Lower lobe of right lung (tissue), 2 donors: Measurements from ENCODE around the gene ILF2. TPM values are rescaled to one million over a fixed set of nuclear protein-coding genes. Genes with fewer than 3 reads are reported as not detected.
A peak's percentile ranks its signal among the peaks of the same experiment; 100 is the strongest.

Experiments used
- ATAC-seq, 2 donors: fragments of 200-7000 bp; cut with Tn5 transposase; one replicate each; pipeline ENCODE4 v1.9.1; 2020 to 2022; ENCODE audit warnings: mild to moderate bottlenecking in 2 of 2, moderate library complexity in 2 of 2
- DNase-seq: peaks from one replicate; pipeline ENCODE4 v3.0.0-alpha.2; 2020
- H3K27ac ChIP-seq: fragments of 200-600 bp; one replicate; pipeline ENCODE4 v1.8.0; 2022
- H3K27me3 ChIP-seq: fragments of 200-600 bp; one replicate; pipeline ENCODE4 v1.8.0; 2022; ENCODE audit warnings: low read depth
- H3K36me3 ChIP-seq: fragments of 200-600 bp; one replicate; pipeline ENCODE4 v1.8.0; 2022; ENCODE audit warnings: mild to moderate bottlenecking
- H3K4me1 ChIP-seq: fragments of 200-600 bp; one replicate; pipeline ENCODE4 v1.8.0; 2022
- H3K4me3 ChIP-seq: fragments of 200-600 bp; one replicate; pipeline ENCODE4 v1.8.0; 2022; ENCODE audit warnings: mild to moderate bottlenecking
- H3K9me3 ChIP-seq: fragments of 200-600 bp; one replicate; pipeline ENCODE4 v1.8.0; 2022
- intact Hi-C: fragments of 100-400 bp; cut with DNase I; formaldehyde crosslinking; loops from one replicate; pipeline ENCODE4 v1.11.0; 2022
- total RNA-seq: library from RNA; stranded (reverse); fragmentation: NEBNext Ultra II Directional; extraction: Animal tissue kit (Norgen Biotek cat#: 25700); gene quantifications from one replicate; pipeline ENCODE4 v1.2.1, GENCODE V29; 2021
- TF ChIP-seq, protein P1 (sequence below): fragments of 200-600 bp; IDR thresholded peaks from one replicate; pipeline ENCODE4 v1.8.0; 2022; ENCODE audit warnings: antibody characterized with exemption, mild to moderate bottlenecking
- donor health status: DM: no; HTN: yes; CAD: no; lungs with severe emphysema.

Gene ILF2
- total RNA-seq, 1 donor from 2014 or later: 83.2 TPM

DNA sequence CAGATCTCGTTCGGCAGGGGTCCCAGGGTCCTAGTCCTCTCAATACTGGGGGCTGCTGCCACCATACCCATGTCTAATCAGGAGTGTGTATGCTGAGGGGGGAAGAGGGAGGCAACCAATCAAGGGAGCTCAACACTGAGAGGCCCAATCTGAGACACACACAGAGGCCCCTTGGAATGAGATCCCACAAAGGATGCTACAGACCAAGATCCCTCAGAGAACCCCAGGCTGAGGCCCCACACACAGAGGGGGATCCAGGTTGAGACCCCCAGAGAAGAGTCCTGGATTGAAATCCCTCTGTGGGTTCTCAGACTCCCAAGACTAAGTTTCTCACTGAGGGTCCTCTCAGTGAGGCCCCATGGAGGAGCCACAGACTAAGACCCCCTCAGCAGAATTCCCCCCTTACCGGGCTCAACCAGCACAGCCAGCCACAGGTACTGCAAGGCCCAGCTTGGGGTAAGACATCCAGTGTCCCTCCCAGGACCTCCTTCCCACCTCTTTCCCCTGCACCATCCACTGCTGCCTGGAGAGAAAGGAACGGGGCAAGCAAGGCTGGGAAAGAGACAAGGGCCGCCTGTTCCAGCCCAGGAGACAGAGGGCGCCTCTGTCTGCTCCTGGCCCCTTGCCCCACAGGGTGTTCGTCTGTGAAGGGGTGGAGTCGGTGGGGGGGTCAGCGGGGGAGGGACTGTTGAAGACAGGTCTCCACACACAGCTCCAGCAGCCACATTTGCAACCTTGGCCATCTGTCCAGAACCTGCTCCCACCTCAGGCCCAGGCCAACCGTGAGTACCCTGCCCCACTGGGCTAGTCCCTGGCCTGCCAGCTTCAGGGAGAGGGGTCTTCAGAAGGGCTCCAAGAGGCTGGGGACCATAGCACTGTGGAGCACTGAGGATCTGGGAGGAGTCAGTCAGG lies 42.8 kb downstream of the ILF2 start, which contains the start of gene S100A1:
Gene S100A1, plus strand, starts transcription at position 720 of the 912 bp plus-strand sequence. CDS start 2,088 bp downstream, outside the sequence.
- TF ChIP-seq, protein P1, sequence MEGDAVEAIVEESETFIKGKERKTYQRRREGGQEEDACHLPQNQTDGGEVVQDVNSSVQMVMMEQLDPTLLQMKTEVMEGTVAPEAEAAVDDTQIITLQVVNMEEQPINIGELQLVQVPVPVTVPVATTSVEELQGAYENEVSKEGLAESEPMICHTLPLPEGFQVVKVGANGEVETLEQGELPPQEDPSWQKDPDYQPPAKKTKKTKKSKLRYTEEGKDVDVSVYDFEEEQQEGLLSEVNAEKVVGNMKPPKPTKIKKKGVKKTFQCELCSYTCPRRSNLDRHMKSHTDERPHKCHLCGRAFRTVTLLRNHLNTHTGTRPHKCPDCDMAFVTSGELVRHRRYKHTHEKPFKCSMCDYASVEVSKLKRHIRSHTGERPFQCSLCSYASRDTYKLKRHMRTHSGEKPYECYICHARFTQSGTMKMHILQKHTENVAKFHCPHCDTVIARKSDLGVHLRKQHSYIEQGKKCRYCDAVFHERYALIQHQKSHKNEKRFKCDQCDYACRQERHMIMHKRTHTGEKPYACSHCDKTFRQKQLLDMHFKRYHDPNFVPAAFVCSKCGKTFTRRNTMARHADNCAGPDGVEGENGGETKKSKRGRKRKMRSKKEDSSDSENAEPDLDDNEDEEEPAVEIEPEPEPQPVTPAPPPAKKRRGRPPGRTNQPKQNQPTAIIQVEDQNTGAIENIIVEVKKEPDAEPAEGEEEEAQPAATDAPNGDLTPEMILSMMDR: no peak
- no peak for DNase-seq
- peaks cover 68% of the 10 kb centered on the region for H3K4me1 ChIP-seq
- intact Hi-C loops: no loop called here
- H3K27me3 ChIP-seq: no peaks in the 10 kb centered on the region
- no peaks in the 10 kb centered on the region for H3K9me3 ChIP-seq
- H3K36me3 ChIP-seq: peaks cover 6% of the 10 kb centered on the region
- peak within 1 kb of the TSS; percentile 88 for H3K27ac ChIP-seq
- no peak for ATAC-seq
- peak within 1 kb of the TSS; percentile 57 for H3K4me3 ChIP-seq

GRCh38 chr1:153626904-153627714 lies 43.7 kb downstream of the ILF2 start, which contains the start of gene S100A13:
TSS of gene S100A13 (minus strand) at chr1:153627505. CDS start at chr1:153626472, 1,033 bp downstream.
- ATAC-seq (peak; percentile 79 to 87), DNase-seq (peak; percentile 82)
- intact Hi-C loops: no loop called here
- H3K36me3 ChIP-seq: peaks cover 15% of the 10 kb centered on the region
- H3K27ac ChIP-seq: peak within 1 kb of the TSS; percentile 88
- H3K9me3 ChIP-seq: no peaks in the 10 kb centered on the region
- no peaks in the 10 kb centered on the region for H3K27me3 ChIP-seq
- H3K4me1 ChIP-seq: peaks cover 64% of the 10 kb centered on the region
- peak within 1 kb of the TSS; percentile 57 for H3K4me3 ChIP-seq
- TF ChIP-seq, protein P1: peak; percentile 65

GRCh38 chr1:153626477-153626903 lies 44.3 kb downstream of the ILF2 start:
- Histone ChIP-seq H3K27ac (peak overlapping the region; percentile 88), H3K9me3 (no peaks in the 10 kb centered on the region), H3K36me3 (peaks cover 16% of the 10 kb centered on the region), H3K27me3 (no peaks in the 10 kb centered on the region), H3K4me1 (peaks cover 64% of the 10 kb centered on the region), H3K4me3 (peak overlapping the region; percentile 57)
- no peak for DNase-seq
- intact Hi-C loops: no loop called here
- no peak for ATAC-seq
- TF ChIP-seq, protein P1: no peak

DNA sequence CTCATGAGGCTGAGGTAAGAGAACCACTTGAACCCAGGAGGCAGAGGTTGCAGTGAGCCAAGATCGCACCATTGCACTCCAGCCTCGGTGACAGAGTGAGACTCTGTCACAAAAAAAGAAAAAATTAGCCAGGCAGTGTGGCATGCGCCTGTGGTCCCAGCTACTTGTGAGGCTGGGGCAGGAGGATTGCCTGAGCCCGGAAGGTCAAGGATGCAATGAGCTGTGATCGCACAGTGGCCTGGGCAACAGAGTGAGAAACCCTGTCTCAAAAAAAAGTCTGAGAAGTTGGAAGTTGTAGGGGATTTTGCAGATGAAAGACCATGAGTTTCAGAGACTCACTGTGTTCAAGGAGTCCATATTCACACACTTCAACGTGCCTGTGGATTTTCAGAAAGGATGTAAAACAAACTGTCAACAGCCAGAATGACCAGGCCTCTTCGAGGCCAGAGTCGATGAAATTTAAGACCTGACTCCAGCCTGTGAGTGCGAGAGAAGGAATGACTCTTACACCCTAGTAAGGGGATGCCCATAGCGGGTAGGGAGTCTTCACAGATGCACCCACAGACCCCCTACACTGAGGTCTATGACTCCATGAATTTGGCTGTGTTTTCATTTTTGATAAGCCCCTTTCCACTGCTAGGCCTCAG lies 45.7 kb downstream of the ILF2 start:
- peak overlapping the region; percentile 18 for H3K27ac ChIP-seq
- peak overlapping the region; percentile 57 for H3K4me3 ChIP-seq
- TF ChIP-seq, protein P1: no peak
- H3K36me3 ChIP-seq: peaks cover 22% of the 10 kb centered on the region
- ATAC-seq (no peak), DNase-seq (no peak)
- no peaks in the 10 kb centered on the region for H3K9me3 ChIP-seq
- no peaks in the 10 kb centered on the region for H3K27me3 ChIP-seq
- intact Hi-C loops: no loop called here
- H3K4me1 ChIP-seq: peaks cover 55% of the 10 kb centered on the region

DNA sequence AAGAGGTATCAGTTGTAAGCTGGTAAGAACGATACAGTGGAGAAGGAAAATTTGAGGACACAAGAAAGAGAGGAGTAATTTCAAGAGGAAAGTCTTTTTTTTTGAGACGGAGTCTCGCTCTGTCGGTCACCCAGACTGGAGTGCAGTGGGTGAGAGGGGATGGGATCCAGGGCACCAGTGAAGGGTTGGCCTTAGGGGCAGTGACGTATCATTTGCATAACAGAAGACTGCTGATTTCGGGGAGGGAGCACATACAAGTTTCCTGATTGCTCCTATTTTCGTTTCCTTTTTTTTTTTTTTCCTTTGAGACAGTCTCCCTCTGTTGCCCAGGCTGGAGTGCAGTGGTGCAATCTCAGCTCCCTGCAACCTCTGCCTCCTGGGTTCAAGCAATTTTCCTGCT lies 47.7 kb downstream of the ILF2 start:
- TF ChIP-seq, protein P1: no peak
- intact Hi-C loops: no loop called here
- DNase-seq: no peak
- Histone ChIP-seq H3K4me1 (peaks cover 48% of the 10 kb centered on the region), H3K9me3 (no peaks in the 10 kb centered on the region), H3K27ac (peak overlapping the region; percentile 7), H3K27me3 (no peaks in the 10 kb centered on the region), H3K4me3 (no peak overlapping the region), H3K36me3 (peaks cover 41% of the 10 kb centered on the region)
- ATAC-seq: peak; percentile 50 to 62
